Esophagus squamous epithelium (tissue), 5 donors: ENCODE data around the gene WDR31. TPM values are rescaled to one million over a fixed set of nuclear protein-coding genes. Genes with fewer than 3 reads are reported as not detected.
A peak's percentile ranks its signal among the peaks of the same experiment; 100 is the strongest.

Experiments
- DNase-seq: peaks from one replicate; lab custom pipeline; 2025; lab: John Stamatoyannopoulos, UW
- H3K27ac ChIP-seq, 4 donors: fragments of 200-600 bp; sonication (generic); one replicate each; pipeline ENCODE4 v1.5.1; 2016 to 2019; ENCODE audit warnings: mild to moderate bottlenecking in 1 of 4
- H3K27me3 ChIP-seq, 4 donors: fragments of 200-600 bp; sonication (generic); 1 replicate in 3 of 4; 2 replicates in 1 of 4; pipeline versions ENCODE4 v1.5.1 to v1.6.0; 2017 to 2021; ENCODE audit warnings: antibody characterized with exemption in 1 of 4
- H3K36me3 ChIP-seq, 3 donors: fragments of 200-600 bp; sonication (generic); one replicate each; pipeline ENCODE4 v1.5.1; 2016 to 2019
- H3K4me1 ChIP-seq, 3 donors: fragments of 200-600 bp; sonication (generic); one replicate each; pipeline ENCODE4 v1.5.1; 2017 to 2019
- H3K4me3 ChIP-seq, 4 donors: fragments of 200-600 bp; sonication (generic); 1 replicate in 3 of 4; 2 replicates in 1 of 4; pipeline ENCODE4 v1.5.1; 2016 to 2019; ENCODE audit warnings: mild to moderate bottlenecking in 2 of 4, moderate library complexity in 1 of 4
- H3K9me3 ChIP-seq, 3 donors: fragments of 200-600 bp; sonication (generic); one replicate each; pipeline ENCODE4 v1.5.1; 2016 to 2019
- POLR2A ChIP-seq, 4 donors: fragments of 450-650 bp; IDR thresholded peaks; one replicate each; pipeline ENCODE4 v1.6.1; 2017; ENCODE audit warnings: antibody characterized with exemption in 4 of 4, mild to moderate bottlenecking in 4 of 4, moderate library complexity in 3 of 4
- WGBS, 2 donors: methylation state at CpG; one replicate each; pipeline ENCODE4 v1.1.5; 2018; 5-methylcytosine and 5-hydroxymethylcytosine counted together
- intact Hi-C: fragments of 100-400 bp; cut with DNase I; formaldehyde crosslinking; loops from one replicate; pipeline ENCODE4 v1.15.0; 2022
- total RNA-seq, 4 donors: library from RNA; depleted of rRNA; stranded (reverse); fragments of >200 nt; gene quantifications; one replicate each; pipeline ENCODE4 v1.1.0, GENCODE V29; 2016
- TF ChIP-seq, protein P1 (sequence below), 6 experiments: fragments of 450-650 bp in 4 of 6; fragments of 200-600 bp in 2 of 6; sonication (generic) in 2 of 6; IDR thresholded peaks; one replicate each; pipeline ENCODE4 v1.5.1; 2016 to 2019; ENCODE audit warnings: antibody characterized with exemption in 6 of 6, mild to moderate bottlenecking in 4 of 6, moderate library complexity in 4 of 6
- donor health status: DM: yes; HTN: yes; CAD: no.

WDR31 gene
- total RNA-seq, 4 donors from 2014 or later, result 1.1 to 1.9 (median 1.5) TPM

- Histone ChIP-seq H3K27ac (no peak within 1 kb of the TSS), H3K4me1 (peaks cover 0 to 12% (median 3%) of the 10 kb centered on the region in 3 donors), H3K9me3 (no peaks in the 10 kb centered on the region), H3K4me3 (peak within 1 kb of the TSS in 2 of 4 donors; percentile 18 to 43), H3K27me3 (peaks cover 0 to 26% (median 0%) of the 10 kb centered on the region in 4 donors), H3K36me3 (no peaks in the 10 kb centered on the region)
- DNase-seq, result no peak
- WGBS, 2 donors, result 41 to 55% methylated on average over 24 of the region's 25 CpGs
- TF ChIP-seq, protein P1, sequence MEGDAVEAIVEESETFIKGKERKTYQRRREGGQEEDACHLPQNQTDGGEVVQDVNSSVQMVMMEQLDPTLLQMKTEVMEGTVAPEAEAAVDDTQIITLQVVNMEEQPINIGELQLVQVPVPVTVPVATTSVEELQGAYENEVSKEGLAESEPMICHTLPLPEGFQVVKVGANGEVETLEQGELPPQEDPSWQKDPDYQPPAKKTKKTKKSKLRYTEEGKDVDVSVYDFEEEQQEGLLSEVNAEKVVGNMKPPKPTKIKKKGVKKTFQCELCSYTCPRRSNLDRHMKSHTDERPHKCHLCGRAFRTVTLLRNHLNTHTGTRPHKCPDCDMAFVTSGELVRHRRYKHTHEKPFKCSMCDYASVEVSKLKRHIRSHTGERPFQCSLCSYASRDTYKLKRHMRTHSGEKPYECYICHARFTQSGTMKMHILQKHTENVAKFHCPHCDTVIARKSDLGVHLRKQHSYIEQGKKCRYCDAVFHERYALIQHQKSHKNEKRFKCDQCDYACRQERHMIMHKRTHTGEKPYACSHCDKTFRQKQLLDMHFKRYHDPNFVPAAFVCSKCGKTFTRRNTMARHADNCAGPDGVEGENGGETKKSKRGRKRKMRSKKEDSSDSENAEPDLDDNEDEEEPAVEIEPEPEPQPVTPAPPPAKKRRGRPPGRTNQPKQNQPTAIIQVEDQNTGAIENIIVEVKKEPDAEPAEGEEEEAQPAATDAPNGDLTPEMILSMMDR (IDR thresholded peaks at IDR 0.05), result no peak
- no peak for TF ChIP-seq POLR2A (IDR thresholded peaks at IDR 0.05)
- intact Hi-C loops, result no loop called here
Measured at GRCh38 chr9:113302792-113303418, 37.2 kb downstream of the WDR31 start, which contains the start of gene RNF183. TSS of gene RNF183 (minus strand) at chr9:113303376. CDS start at chr9:113298184, 5,192 bp downstream.

DNA sequence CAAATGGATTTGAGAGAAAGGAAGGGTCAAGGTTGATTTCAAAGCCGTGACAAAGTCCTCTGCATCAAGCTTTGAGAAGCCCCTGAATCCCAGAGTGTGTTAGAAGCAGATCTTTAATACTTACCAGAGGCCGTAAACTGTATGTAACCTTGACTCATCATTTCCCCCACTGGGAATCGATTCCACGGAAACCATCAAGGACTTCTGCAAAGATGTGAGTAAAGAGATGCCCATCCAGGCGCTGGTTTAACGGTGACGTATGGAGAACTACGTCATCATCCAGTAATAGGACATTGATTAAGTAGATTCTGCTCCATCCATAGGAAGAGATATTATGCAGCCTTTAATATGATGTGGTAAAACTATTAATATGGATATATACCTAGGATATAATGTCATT, 38.5 kb downstream of the WDR31 start:
- Histone ChIP-seq H3K9me3 (no peaks in the 10 kb centered on the region), H3K4me3 (no peak overlapping the region), H3K4me1 (peaks cover 0 to 12% (median 3%) of the 10 kb centered on the region in 3 donors), H3K27me3 (peaks cover 0 to 25% (median 0%) of the 10 kb centered on the region in 4 donors), H3K36me3 (no peaks in the 10 kb centered on the region), H3K27ac (no peak overlapping the region)
- 82 to 90% methylated on average over 8 of the region's 8 CpGs for WGBS, 2 donors
- intact Hi-C loops, result no loop called here
- DNase-seq, result no peak
- TF ChIP-seq POLR2A (IDR thresholded peaks at IDR 0.05), result no peak
- TF ChIP-seq, protein P1 (IDR thresholded peaks at IDR 0.05), result no peak

- no peak for DNase-seq
- 50 to 53% methylated on average over 8 of the region's 8 CpGs for WGBS, 2 donors
- Histone ChIP-seq H3K36me3 (no peaks in the 10 kb centered on the region), H3K9me3 (no peaks in the 10 kb centered on the region), H3K4me1 (peaks cover 0 to 12% (median 3%) of the 10 kb centered on the region in 3 donors), H3K27ac (no peak overlapping the region), H3K27me3 (peaks cover 0 to 25% (median 0%) of the 10 kb centered on the region in 4 donors), H3K4me3 (no peak overlapping the region)
- intact Hi-C loops, result no loop called here
- TF ChIP-seq, protein P1 (IDR thresholded peaks at IDR 0.05), result no peak
- TF ChIP-seq POLR2A (IDR thresholded peaks at IDR 0.05), result no peak
Measured at GRCh38 chr9:113299800-113300292, 40.2 kb downstream of the WDR31 start.

DNA sequence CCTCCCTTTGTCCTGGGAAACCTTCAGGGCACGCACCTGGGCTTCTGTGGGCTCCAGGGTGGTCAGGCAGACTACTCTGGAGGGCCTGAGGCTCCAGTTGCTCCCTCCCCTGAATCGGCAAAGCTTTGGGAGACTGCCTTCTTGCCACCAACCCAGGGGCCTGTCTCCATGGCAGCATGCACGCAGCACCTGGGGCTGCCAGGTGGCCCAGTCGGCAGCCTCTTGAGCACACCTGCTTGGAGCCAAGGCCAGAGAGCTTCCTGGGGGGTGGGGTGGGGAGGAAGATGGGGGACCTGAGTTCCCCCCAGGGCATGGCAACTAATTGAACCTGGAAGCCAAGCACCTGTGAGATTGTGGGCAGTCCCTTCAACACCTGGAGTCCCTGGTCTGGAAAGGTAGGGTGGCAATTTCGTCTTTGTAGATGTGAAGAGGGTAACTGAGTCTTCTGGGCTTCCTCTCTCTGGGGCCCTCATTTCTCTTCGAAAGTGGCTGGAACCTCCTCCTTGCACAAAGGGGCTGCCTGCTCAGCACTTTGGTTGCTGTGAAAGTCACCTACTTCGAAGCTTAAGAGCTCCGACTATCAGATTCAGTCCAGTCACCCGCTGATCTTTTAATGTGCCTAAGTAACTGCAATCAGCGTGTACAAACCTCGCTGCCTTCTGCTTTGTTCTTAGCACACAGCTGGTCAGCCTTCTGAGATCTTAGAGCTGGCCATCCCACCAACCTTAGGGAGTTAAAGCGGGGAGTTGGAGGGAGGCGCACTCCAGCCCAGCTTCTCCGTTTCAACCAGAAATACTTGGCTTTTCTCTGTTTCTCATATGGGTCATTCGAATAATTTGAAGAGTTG, 40.9 kb downstream of the WDR31 start:
- no peak for DNase-seq
- Histone ChIP-seq H3K27ac (no peak overlapping the region), H3K36me3 (no peaks in the 10 kb centered on the region), H3K27me3 (peaks cover 0 to 23% (median 0%) of the 10 kb centered on the region in 4 donors), H3K9me3 (no peaks in the 10 kb centered on the region), H3K4me1 (peaks cover 0 to 12% (median 3%) of the 10 kb centered on the region in 3 donors), H3K4me3 (no peak overlapping the region)
- 87 to 89% methylated on average over 10 to 11 of the region's 15 CpGs for WGBS, 2 donors
- intact Hi-C loops, result no loop called here
- TF ChIP-seq POLR2A (IDR thresholded peaks at IDR 0.05), result no peak
- TF ChIP-seq, protein P1 (IDR thresholded peaks at IDR 0.05), result no peak
